CD4-positive, alpha-beta T cell treated with Interleukin-4 for 4 hours (primary cell): Measurements from ENCODE around the gene CXorf58.
"Not testable (repeated sequence)": the region's sequence is repeated elsewhere in the genome, so short reads cannot be mapped to it uniquely, and the experiment has no call there.

ENCODE experiments used
- DNase-seq: peaks from one replicate; pipeline ENCODE4 v3.0.0-alpha.2; 2020

Gene CXorf58

GRCh38 chrX:23964191-23964590, 56.4 kb downstream of the CXorf58 start:
- no peak for DNase-seq

GRCh38 chrX:23965630-23966029, 57.8 kb downstream of the CXorf58 start:
- not testable (repeated sequence) for DNase-seq

- DNase-seq: no peak
Measured at GRCh38 chrX:23978491-23978890, 70.7 kb downstream of the CXorf58 start.

- DNase-seq: no peak
Measured at GRCh38 chrX:23980011-23980441, 72.2 kb downstream of the CXorf58 start.

- no peak for DNase-seq
Measured at GRCh38 chrX:23981222-23981621, 73.4 kb downstream of the CXorf58 start.

GRCh38 chrX:23981711-23982110, 73.9 kb downstream of the CXorf58 start:
- no peak for DNase-seq

- DNase-seq: no peak
Measured at GRCh38 chrX:23982891-23983290, 75.1 kb downstream of the CXorf58 start.
